PC-9 (cell line): Measurements from ENCODE around the gene TMOD3.

Source experiments
- EZH2 ChIP-seq: fragments of 200-600 bp; sonication (generic); IDR thresholded peaks from 2 replicates; pipeline ENCODE4 v1.8.0; 2017; ENCODE audit warnings: antibody characterized with exemption, low read depth
- TF ChIP-seq, protein P1 (sequence below): fragments of 200-600 bp; sonication (generic); conservative IDR thresholded peaks from 2 replicates; pipeline ENCODE4 v1.6.1; 2017; ENCODE audit warnings: mixed run types, antibody characterized with exemption, mild to moderate bottlenecking, moderate library complexity

DNA sequence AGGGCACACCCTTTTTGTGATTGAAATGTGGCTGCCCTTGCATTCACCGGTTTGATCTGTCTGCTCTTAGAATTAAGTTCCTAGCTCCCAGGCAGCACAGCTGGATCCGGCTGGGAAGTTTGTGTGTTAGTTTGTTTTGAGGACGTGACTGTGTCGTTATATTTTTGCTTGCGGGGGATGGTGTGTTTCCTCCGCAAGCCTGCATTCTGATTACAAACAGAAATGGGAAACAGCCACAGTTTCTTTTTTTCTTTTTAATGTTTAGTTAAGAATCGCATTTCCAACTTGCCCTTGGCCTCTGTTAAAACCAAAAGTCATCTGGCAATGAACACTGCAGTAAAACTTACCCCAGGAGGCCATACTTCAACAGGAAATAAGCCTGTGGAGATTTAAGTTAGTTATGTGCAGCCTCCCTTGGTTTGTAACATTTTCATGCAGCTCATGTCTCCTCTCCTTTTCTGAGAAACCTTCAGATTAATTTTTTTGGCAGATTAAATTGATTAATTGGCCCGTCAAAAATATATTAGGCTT is 888 bp downstream of the TMOD3 start:
- TF ChIP-seq, protein P1, sequence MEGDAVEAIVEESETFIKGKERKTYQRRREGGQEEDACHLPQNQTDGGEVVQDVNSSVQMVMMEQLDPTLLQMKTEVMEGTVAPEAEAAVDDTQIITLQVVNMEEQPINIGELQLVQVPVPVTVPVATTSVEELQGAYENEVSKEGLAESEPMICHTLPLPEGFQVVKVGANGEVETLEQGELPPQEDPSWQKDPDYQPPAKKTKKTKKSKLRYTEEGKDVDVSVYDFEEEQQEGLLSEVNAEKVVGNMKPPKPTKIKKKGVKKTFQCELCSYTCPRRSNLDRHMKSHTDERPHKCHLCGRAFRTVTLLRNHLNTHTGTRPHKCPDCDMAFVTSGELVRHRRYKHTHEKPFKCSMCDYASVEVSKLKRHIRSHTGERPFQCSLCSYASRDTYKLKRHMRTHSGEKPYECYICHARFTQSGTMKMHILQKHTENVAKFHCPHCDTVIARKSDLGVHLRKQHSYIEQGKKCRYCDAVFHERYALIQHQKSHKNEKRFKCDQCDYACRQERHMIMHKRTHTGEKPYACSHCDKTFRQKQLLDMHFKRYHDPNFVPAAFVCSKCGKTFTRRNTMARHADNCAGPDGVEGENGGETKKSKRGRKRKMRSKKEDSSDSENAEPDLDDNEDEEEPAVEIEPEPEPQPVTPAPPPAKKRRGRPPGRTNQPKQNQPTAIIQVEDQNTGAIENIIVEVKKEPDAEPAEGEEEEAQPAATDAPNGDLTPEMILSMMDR: no peak
- no peak for TF ChIP-seq EZH2
